ENCODE measurements around the gene ATP8A2. TPM values are rescaled to one million over a fixed set of nuclear protein-coding genes. Genes with fewer than 3 reads are reported as not detected.

ATP8A2 gene
- total and polyA plus RNA-seq, 9 of the 15 experiments (the other 6 are each of a cell fraction or from before 2014, with no cell fraction given): under 0.01 to 0.33 (median 0.06) TPM; not detected in 4

- no peak for TF ChIP-seq MGA (IDR thresholded peaks at IDR 0.05)
- TF ChIP-seq ZNF408 (CRISPR knock-in tag; IDR thresholded peaks at IDR 0.05; ENCODE audit: low read depth): no peak
- no peak for TF ChIP-seq CEBPG (CRISPR knock-in tag; IDR thresholded peaks at IDR 0.05)
- TF ChIP-seq CEBPG (tag; conservative IDR thresholded peaks at IDR 0.05 in 1 of 2, IDR thresholded peaks at IDR 0.05 in 1 of 2): peak in 1 of 2 experiments; percentile 44; a peak in 1 of 4 replicates
- TF ChIP-seq EGR1 (conservative IDR thresholded peaks at IDR 0.05): no peak
- no peak for TF ChIP-seq FOXP1 (CRISPR knock-in tag; IDR thresholded peaks at IDR 0.05)
- TF ChIP-seq ZNF280B (CRISPR knock-in tag; IDR thresholded peaks at IDR 0.05): no peak
- 0 out of 2 replicates have a peak, but pooled peaks have one; percentile 21 for TF ChIP-seq SMAD4 (CRISPR knock-in tag; conservative IDR thresholded peaks at IDR 0.05)
- TF ChIP-seq EP300 (IDR thresholded peaks at IDR 0.05; ENCODE audit: low read length): no peak
- TF ChIP-seq NFATC3 (IDR thresholded peaks at IDR 0.05): no peak
- peak; percentile 29 to 46; a peak in 2 of 4 replicates for TF ChIP-seq KDM1A (IDR thresholded peaks at IDR 0.05)
- TF ChIP-seq MCM3 (IDR thresholded peaks at IDR 0.05): no peak
- TF ChIP-seq MAFG (tag; conservative IDR thresholded peaks at IDR 0.05): no peak
- TF ChIP-seq CBX5 (IDR thresholded peaks at IDR 0.05; ENCODE audit: borderline replicate concordance, low read depth): no peak
Measured at GRCh38 chr13:25377244-25377962, 5.6 kb downstream of the ATP8A2 start (continued).

Measured in K562 (cell line).